ENCODE results near the gene FLYWCH1.

The FLYWCH1 gene

GRCh38 chr16:2968368-2968737 lies 56.6 kb downstream of the FLYWCH1 start:
- no peak for DNase-seq

- peak in 55 of 56 donors; percentile 14 to 92 (median 74) for DNase-seq
Measured at GRCh38 chr16:2968738-2969544, 57.2 kb downstream of the FLYWCH1 start, which contains the start of gene PAQR4. Gene PAQR4 (plus strand): TSS chr16:2969348. CDS start chr16:2969675, 327 bp downstream.

- DNase-seq: peak in 46 of 56 donors; percentile 6 to 81 (median 64)
Measured at GRCh38 chr16:2969545-2970521, 58.1 kb downstream of the FLYWCH1 start.

DNA sequence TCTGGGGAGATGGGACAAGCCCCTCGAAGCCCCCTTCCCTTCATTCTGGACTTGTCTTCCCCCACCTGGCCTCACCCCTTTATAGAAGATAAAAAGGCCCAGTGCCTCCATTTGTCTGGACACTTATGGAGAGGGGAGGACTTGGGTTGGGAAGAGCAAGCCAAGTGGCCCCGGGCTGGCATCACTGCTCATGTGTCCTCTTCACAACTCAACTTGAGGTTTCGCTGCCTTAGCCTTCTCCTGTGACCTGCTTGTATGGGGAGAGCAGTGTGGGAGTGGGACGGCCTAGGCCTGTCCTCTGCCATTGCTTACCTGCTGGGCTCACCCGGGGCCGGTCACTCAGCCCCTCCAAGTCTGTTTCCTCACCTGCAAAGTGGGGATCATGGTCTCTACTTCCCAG lies 58.8 kb downstream of the FLYWCH1 start:
- DNase-seq: no peak

DNA sequence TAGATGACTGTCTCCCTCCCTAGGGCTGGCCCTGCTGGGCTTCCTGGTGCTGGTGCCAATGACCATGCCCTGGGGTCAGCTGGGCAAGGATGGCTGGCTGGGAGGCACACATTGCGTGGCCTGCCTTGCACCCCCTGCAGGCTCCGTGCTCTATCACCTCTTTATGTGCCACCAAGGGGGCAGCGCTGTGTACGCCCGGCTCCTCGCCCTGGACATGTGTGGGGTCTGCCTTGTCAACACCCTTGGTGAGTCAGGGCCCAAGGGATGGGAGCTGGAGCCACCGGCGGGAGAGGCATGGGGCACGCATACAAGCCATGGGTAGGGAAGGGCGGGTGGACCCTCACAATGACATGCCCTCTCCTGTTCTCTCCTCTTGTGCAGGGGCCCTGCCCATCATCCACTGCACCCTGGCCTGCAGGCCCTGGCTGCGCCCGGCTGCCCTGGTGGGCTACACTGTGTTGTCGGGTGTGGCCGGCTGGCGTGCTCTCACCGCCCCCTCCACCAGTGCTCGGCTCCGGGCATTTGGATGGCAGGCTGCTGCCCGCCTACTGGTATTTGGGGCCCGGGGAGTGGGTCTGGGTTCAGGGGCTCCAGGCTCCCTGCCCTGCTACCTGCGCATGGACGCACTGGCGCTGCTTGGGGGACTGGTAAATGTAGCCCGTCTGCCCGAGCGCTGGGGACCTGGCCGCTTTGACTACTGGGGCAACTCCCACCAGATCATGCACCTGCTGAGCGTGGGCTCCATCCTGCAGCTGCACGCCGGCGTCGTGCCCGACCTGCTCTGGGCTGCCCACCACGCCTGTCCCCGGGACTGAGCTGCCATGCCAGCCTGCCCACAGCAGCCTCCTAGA lies 59.6 kb downstream of the FLYWCH1 start:
- DNase-seq: no peak

- DNase-seq: peak in 3 of 56 donors; percentile 21 to 31 (median 27)
Measured at GRCh38 chr16:2971985-2972784, 60.5 kb downstream of the FLYWCH1 start.

DNA sequence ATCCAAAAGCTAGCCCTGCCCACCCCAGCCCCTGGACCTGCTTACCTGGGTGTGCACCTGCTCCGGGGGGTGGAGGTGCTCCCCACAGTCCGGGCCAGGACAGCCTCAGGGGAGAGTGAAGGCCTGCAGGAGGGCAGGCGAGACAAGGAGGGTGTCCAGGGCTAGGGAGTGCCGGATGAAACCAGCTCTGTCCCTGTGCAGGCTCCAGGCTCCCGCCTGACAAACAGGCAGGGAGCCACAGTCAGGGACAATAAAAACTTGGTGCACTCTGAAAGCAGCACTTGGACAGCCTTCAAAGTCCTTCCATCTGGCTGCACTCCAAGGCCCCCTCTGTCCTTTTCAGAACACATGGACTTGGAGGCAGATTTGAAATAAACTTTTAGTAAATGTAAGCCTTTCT lies 61.4 kb downstream of the FLYWCH1 start:
- peak in 35 of 56 donors; percentile 4 to 72 (median 39) for DNase-seq

DNA sequence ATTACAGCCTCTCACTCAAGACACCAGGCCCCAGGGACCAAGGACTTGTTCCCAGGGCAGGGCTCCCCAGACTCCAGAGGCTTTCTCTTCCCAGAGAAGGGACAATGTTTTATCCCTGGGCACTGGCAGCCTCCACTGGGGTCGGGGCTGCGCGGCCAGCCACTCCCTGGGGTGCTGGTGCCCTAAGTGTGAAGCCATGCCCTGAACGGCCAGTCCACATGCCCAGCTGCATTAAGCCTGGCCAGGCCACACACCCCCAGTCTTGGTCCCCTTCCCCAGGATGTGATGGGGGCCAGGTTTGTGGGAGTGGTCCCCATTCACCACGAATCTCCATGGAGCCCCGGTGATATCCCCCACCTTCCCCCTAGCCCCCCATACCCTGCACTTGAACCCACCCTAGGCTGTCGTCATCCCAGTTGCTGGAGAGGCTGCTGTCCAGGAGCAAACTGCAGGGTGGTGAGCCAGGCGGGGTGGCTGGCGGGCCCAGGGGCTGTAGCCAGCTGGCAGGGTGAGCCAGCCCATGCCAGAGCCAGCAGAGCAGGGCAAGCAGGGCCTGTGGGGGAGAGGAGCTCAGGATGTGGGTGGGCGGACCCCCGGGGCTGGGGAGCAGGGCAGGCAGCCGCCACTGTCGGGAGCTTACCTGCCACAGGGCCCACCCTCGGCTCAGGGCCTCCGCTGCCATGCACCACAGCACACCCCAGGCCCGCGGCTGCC lies 62.0 kb downstream of the FLYWCH1 start:
- peak in 19 of 56 donors; percentile 13 to 73 (median 37) for DNase-seq

- no peak for DNase-seq
Measured at GRCh38 chr16:2974319-2975056, 62.8 kb downstream of the FLYWCH1 start.

GRCh38 chr16:2975161-2975795 lies 63.5 kb downstream of the FLYWCH1 start:
- no peak for DNase-seq

GRCh38 chr16:2976201-2976600 lies 64.5 kb downstream of the FLYWCH1 start:
- peak in 6 of 56 donors; percentile 7 to 48 (median 22) for DNase-seq

DNA sequence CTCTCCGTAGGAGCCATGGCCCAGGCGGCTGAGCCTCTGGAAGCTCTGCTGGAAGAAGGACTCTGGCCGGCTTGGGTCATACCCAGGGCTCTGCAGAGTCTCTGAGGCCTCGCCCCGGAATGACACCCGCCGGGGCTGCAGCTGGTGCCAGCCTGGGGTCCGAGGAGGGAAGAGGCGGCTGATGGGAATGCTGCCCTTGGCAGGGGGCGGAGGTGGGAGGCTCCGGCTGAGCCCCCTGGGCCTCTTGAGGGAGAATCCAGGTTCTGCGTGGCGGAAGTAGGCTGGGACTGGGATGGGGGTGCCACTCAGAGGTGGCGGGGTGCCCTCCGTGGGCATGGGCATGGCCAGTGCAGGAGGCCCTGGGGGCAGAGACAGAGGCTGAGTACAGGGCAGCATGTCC lies 64.9 kb downstream of the FLYWCH1 start:
- no peak for DNase-seq

DNA sequence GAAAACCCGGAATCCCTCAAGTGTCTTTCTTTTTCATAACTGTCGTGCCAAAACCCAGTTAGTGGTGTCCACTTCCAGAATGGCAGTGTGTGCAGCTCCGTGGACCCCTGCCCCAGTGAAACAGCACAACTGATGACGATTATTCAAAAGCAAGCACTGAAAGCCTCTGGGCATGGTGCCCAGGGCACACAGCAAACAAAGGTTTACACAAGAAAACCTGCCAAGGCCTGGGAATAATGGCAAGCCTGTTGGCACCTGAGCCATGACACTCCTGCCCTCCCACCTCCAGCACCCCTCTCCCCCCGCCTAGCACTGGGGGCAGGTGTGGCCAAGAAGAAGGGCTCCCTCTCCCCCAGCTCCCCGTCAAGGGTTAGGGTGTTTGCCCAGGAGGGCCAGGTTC lies 65.7 kb downstream of the FLYWCH1 start:
- DNase-seq: peak in 20 of 56 donors; percentile 9 to 68 (median 39)

DNA sequence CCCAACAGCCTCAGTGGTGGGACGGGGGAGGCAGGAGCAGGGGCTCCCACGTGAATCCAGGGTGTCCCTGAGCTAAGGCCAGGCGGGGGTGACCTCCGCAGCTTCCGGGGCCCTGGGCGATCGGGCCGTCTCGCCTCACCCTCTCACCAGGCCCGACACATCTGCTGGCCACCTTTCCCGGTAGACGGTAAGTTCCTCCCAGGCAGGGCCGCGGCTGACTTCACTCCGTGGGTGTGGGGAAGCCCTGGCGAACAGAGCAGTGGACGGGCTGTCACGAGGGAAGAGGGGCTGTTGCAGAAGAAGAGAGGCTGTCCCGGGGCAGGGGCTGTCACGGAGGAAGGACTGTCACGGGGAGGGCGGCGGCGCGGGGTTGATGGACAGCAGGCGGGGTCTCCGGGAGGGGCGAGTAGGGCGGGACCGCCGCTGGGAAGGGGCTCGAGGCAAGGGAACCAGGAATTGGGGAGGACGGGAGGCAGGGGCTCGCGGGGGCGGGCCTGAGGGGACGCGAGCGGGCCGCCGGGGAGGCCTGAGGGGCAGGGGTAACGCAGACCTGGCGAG lies 68.0 kb downstream of the FLYWCH1 start:
- no peak for DNase-seq

DNA sequence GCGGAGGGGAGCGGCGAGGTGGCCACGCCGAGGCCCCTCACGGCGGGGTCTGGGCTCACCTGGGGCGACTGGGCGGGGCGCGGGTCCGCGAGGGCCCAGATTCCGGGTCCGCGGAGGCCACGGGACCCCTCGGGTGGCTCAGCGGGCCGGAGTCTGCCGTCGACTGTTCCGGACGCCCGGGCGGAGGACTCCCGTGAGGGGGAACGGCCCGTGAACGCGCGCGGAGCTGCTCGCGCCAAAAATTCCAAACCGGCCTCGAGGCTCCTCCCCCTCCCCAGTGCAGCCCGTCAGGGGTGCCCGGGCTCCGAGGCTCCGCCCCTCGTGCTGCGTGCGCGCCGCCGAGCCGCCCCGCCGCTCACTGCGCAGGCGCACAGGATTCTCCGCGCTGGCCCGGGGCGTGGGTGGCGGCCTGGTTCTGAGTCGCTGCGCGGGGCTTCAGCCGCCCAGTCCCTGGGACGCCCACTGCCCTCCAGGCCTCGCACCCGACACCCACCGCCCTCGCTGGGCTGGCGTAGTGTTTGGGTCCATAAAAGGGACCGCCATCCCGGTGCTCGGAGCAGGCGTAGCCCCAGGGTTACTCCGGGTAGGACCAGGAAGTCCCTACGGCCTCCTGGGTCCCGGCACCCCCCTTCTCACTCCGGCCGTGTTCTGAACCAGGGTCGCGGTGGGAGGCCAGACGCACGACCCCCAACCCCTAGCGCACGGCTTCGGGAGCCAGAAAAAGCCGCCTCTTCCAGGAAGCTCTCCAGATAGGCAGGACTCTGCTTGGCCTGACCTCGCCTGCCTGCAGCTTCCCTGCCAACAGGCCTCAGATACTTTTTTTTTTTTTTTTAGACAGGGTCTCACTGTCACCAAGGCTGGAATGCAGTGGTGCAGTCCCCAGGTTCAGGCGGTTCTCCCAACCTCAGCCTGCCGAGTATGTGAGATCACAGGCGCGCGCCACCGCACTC lies 68.8 kb downstream of the FLYWCH1 start, which contains the start of gene PKMYT1:
Gene PKMYT1, minus strand, starts transcription at position 220 of the 950 bp plus-strand sequence. CDS start 789 bp downstream, outside the sequence.
- peak; percentile 27 to 92 (median 78) for DNase-seq

DNA sequence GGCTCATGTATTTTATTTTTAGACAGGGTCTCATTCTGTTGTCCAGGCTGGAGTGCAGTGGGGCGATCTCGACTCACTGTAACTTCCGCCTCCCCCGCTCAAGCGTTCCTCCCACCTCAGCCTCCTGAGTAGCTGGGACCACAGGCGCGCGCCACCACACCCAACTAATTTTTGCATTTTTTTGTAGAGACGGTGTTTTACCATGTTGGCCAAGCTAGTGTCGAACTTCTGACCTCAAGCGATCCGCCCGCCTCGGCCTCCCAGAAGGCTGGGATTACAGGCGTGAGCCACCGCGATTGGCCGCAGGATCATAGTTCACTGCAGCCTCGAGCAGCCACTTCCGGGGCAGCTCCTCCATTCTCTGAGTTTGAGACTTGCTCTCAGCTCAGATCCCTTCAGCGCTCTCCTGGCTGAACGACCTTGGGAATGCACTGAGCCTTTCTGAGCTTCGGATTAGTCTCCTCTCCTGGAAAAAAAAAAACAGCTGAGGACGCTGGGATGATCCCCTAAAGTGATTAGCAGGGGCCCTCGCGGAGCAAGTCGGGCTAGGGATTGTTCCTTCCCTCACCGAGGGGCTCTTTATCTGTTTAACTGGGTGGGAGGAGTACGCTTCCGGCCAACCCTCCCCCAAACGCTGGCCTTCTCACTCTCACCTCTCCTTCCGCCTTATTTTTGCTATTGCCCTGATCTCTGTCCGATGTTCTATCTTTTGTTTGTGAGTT lies 69.6 kb downstream of the FLYWCH1 start:
- no peak for DNase-seq

Data from amygdala (tissue), 56 donors.